T follicular helper cell (primary cell): ENCODE results near the gene ARHGAP32.

Source experiments
- DNase-seq: peaks from one replicate; pipeline ENCODE4 v3.0.0-alpha.2; 2020; ENCODE audit warnings: low read depth

The ARHGAP32 gene

GRCh38 chr11:129115652-129116586 is 76.2 kb downstream of the ARHGAP32 start:
- no peak for DNase-seq

DNA sequence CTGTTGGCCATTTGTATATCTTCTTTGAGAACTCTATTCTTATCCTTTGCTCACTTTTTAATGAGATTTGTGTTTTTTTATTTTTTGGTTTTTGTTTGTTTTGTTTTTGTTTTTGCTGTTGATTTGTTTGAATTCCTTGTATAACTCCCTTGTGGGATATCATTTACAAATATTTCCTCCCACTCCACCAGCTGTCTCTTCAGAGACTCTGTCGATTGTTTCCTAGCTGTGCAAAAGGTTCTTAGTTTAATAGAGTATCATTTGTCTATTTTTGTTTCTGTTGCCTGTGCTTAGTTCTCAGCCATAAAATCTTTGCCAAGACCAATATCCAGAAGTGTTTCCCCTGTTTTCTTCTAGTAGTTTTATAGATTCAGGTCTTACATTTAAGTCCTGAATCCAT is 82.4 kb downstream of the ARHGAP32 start:
- DNase-seq, result no peak

GRCh38 chr11:129106788-129107187 is 85.3 kb downstream of the ARHGAP32 start:
- no peak for DNase-seq

DNA sequence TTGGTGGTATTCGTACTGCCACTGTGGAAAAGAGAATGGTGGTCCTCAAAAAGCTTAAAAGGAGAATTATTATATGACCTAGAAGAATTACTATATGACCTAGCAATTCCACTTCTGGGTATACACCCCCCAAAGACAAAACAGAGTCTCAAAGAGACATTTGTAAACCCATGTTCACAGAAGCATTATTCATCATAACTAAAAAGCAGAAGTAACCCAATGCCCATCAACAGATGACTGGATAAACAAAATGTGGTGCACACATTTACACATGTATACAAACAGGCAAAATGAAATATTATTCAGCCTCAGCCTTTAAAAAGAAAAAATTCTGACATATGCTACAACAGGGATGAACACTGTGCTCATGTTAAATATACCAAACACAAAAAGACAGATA is 89.4 kb downstream of the ARHGAP32 start:
- DNase-seq, result no peak

DNA sequence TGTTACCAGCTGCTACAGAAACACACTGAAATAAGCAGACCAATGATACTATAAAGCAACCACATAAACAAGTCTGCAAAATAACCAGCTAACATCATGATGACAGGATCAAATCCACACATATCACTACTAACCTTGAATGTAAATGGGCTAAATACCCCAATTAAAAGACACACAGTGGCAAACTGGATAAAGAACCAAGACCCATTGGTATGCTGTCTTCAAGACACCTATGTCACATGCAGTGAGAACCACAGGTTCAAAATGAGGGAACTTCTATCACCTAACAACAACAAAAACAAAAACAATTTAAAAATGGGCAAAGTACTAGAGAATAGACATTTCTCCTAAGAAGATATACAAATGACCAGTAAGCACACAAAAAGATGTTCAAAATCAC is 89.9 kb downstream of the ARHGAP32 start:
- no peak for DNase-seq

DNA sequence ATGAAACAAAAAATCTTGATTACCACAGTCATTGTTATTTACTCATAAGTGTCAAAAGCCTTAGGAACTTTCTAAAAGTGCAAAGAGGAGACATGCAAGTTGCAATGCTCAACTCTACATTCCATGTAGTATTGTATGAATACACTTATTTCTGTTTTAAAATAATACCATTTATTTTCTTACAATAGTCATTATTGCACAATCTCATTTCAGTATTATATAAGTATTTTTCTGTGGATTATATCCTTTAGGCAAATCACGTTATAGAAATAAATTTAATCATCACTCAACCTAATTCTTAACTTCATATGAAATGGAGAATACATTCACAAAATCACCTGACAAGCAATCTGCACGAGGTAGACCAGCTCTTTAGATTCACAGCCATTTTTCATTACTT is 98.8 kb downstream of the ARHGAP32 start:
- no peak for DNase-seq

DNA sequence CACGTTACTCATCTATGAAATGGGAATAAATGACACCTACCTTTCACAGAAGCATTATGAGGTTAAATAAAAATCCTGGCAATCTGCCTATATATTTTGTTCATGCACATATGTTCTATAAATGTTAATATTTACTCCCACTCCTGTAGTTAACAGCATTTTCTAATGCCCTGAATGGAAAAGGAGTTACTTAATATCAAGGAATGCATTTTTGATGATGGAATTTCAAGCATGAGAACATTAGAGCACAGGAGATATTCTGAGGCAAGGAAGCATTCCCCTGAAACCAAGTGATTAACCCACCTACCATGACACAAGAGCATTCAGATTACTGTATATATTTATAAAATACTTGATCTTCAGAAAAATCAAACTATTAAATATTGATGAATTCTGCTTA is 102.1 kb downstream of the ARHGAP32 start:
- DNase-seq, result no peak

DNA sequence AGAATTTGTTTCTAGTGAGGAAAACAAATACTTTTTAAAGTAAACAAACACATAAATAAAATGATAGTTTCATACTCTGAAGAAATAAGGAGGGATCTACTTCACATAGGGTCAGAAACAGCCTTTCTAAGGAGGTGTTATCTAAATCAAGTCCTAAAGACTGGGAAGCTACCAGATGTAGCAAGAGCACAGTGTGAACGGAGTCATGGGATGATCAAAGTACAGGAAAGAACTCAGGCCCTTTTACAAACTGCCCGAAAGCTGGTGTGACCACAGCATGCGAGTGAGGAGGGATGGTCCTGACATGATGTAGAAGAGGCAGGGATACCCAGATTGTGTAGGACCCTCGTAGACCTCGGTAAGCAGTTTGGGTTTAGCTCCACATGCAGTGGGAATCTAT is 102.8 kb downstream of the ARHGAP32 start:
- DNase-seq, result no peak

GRCh38 chr11:129086976-129087375 is 105.1 kb downstream of the ARHGAP32 start:
- no peak for DNase-seq

DNA sequence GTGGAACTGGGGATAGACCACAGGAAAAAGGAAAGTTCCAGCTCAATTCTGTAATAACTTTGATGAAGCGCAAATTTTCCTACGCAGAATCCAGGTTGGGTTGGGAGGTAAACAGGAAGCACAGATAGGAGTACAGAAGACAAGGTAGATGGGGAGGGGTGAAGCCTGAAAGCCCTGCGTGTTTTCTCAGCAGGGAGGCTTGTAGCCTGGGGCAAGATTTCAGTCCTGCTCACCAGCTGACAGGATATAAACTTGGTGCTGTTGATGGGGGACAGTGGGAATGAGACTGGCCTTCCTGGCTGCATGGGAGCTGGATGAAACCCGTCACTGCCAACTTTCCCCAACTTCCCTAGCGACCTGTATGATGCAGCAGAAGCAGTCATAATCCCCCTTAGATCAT is 114.9 kb downstream of the ARHGAP32 start:
- DNase-seq, result no peak

- DNase-seq, result no peak
These were observed 116.4 kb downstream of the ARHGAP32 start for GRCh38 chr11:129075757-129076156.

GRCh38 chr11:129067454-129067853 is 124.7 kb downstream of the ARHGAP32 start:
- DNase-seq, result no peak

DNA sequence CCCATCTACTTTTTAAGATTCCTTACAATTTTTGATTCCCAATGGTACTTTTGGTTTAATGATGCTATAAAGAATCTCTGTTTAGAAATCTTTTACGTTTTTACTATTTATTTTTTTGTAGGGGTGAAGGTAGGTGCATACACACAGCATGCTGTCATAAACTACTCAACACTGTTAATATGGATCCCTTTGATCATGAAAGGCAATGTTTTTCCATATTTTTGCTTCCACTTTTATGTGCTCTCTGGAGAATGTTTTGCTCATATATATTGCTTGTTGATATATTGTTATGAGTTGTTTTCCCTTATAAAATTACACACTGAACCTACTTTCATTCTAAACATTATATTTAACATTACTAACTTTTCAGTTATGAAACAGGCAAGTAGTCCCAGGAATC is 125.9 kb downstream of the ARHGAP32 start:
- no peak for DNase-seq

GRCh38 chr11:129063118-129063517 is 129.0 kb downstream of the ARHGAP32 start:
- no peak for DNase-seq

- DNase-seq, result no peak
These were observed 130.5 kb downstream of the ARHGAP32 start for GRCh38 chr11:129061492-129062230.

- no peak for DNase-seq
These were observed 135.2 kb downstream of the ARHGAP32 start for GRCh38 chr11:129056916-129057315.

- no peak for DNase-seq
These were observed 136.9 kb downstream of the ARHGAP32 start for GRCh38 chr11:129055196-129055595.

DNA sequence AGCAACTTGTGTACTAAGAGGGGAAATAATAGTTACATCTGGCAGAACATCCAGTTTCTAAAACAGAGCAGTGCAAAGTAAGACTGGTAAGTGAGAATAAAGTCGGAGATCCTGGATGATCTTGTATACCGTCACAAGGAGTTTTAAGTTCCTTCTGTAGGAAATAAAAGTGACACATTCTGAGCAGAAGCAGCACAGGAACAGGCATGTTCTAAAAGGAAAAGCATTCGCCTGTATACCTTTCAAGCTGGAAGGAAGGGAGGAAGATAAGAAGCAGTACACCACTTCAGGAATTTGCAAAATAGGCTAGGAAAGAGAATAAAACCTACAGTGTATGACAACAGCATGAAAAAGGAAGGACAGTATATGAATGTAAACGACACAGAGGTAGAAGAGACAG is 143.2 kb downstream of the ARHGAP32 start:
- DNase-seq, result no peak

GRCh38 chr11:129045150-129045549 is 147.0 kb downstream of the ARHGAP32 start:
- no peak for DNase-seq

- no peak for DNase-seq
These were observed 149.6 kb downstream of the ARHGAP32 start for GRCh38 chr11:129042503-129042902.

DNA sequence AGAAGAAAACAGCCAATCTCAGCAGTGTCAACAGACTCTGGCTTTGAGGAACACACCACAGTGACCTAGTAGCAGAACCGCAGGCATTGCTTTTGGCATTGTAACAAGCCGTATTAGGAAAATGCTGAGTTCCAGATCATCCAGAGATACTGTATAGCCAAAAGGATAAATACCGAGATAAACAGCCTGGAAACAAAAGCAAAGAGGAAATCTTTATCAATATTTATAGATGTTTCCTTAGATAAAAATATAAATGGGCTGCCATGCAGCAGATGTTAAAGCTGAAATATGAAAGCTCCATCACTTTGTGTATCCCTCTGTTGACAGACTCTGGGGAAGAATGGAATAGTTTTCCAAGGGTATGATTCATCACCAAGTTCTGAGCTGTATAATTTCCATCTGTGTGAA is 150.5 kb downstream of the ARHGAP32 start:
- no peak for DNase-seq

DNA sequence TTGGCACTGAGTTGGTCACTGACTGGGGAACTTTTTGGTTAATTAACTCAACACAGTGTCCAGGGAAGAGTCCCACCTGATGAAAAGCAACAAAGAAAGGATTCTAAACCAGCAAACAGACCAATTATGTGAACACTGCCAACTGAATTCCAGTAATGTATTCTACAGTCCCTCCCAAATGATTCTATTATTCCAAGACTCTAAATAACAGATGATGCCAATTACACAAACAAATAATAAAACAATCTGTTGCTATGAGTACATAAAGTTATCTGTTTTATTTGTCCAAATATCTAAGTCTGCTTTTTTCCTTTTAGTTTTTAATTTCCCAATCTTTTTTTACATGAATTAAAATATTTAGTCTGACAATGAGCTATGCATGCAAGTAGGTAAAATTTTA is 151.2 kb downstream of the ARHGAP32 start:
- no peak for DNase-seq

GRCh38 chr11:129035244-129035643 is 156.9 kb downstream of the ARHGAP32 start:
- DNase-seq, result no peak
